ENCODE results near the gene HSP90AA1.

Gene HSP90AA1

GRCh38 chr14:102125546-102125945 is 38.7 kb upstream of the HSP90AA1 start:
- Histone ChIP-seq H3K4me3 (ENCODE audit: low read depth, low read length) (no peak overlapping the region), H3K36me3 (ENCODE audit: control insufficient read depth, insufficient read depth, low read length) (no peaks in the 10 kb centered on the region), H3K9ac (no peak overlapping the region), H2AFZ (no peak overlapping the region), H3K27ac (no peak overlapping the region), H3K4me1 (no peaks in the 10 kb centered on the region), H3K79me2 (no peaks in the 10 kb centered on the region), H3K9me3 (ENCODE audit: control insufficient read depth, low read length) (no peaks in the 10 kb centered on the region), H3K4me2 (ENCODE audit: low read length) (no peak overlapping the region), H3K27me3 (ENCODE audit: control insufficient read depth, insufficient read depth, low read length) (no peaks in the 10 kb centered on the region)
- no peak for TF ChIP-seq CTCF (IDR thresholded peaks at IDR 0.05)

- H3K4me3 ChIP-seq (ENCODE audit: low read depth, low read length): no peak overlapping the region
- no peaks in the 10 kb centered on the region for H3K79me2 ChIP-seq
- no peaks in the 10 kb centered on the region for H3K4me1 ChIP-seq
- no peaks in the 10 kb centered on the region for H3K27me3 ChIP-seq (ENCODE audit: control insufficient read depth, insufficient read depth, low read length)
- H3K36me3 ChIP-seq (ENCODE audit: control insufficient read depth, insufficient read depth, low read length): no peaks in the 10 kb centered on the region
- no peak overlapping the region for H3K4me2 ChIP-seq (ENCODE audit: low read length)
- H3K9ac ChIP-seq: no peak overlapping the region
- H2AFZ ChIP-seq: no peak overlapping the region
- no peaks in the 10 kb centered on the region for H3K9me3 ChIP-seq (ENCODE audit: control insufficient read depth, low read length)
- TF ChIP-seq CTCF (IDR thresholded peaks at IDR 0.05): no peak
- no peak overlapping the region for H3K27ac ChIP-seq
Measured at GRCh38 chr14:102124419-102124818, 37.6 kb upstream of the HSP90AA1 start.

- Histone ChIP-seq H3K4me1 (no peaks in the 10 kb centered on the region), H3K36me3 (ENCODE audit: control insufficient read depth, insufficient read depth, low read length) (no peaks in the 10 kb centered on the region), H3K27me3 (ENCODE audit: control insufficient read depth, insufficient read depth, low read length) (no peaks in the 10 kb centered on the region), H3K9ac (no peak overlapping the region), H3K4me3 (ENCODE audit: low read depth, low read length) (no peak overlapping the region), H3K4me2 (ENCODE audit: low read length) (no peak overlapping the region), H2AFZ (no peak overlapping the region), H3K79me2 (no peaks in the 10 kb centered on the region), H3K27ac (no peak overlapping the region), H3K9me3 (ENCODE audit: control insufficient read depth, low read length) (no peaks in the 10 kb centered on the region)
- TF ChIP-seq CTCF (IDR thresholded peaks at IDR 0.05): no peak
Measured at GRCh38 chr14:102121567-102121966, 34.7 kb upstream of the HSP90AA1 start.

- H3K4me2 ChIP-seq (ENCODE audit: low read length): no peak overlapping the region
- no peaks in the 10 kb centered on the region for H3K36me3 ChIP-seq (ENCODE audit: control insufficient read depth, insufficient read depth, low read length)
- H3K4me3 ChIP-seq (ENCODE audit: low read depth, low read length): no peak overlapping the region
- no peaks in the 10 kb centered on the region for H3K4me1 ChIP-seq
- no peak overlapping the region for H3K27ac ChIP-seq
- H2AFZ ChIP-seq: no peak overlapping the region
- no peaks in the 10 kb centered on the region for H3K79me2 ChIP-seq
- no peaks in the 10 kb centered on the region for H3K27me3 ChIP-seq (ENCODE audit: control insufficient read depth, insufficient read depth, low read length)
- H3K9me3 ChIP-seq (ENCODE audit: control insufficient read depth, low read length): no peaks in the 10 kb centered on the region
- no peak overlapping the region for H3K9ac ChIP-seq
- TF ChIP-seq CTCF (IDR thresholded peaks at IDR 0.05): no peak
Measured at GRCh38 chr14:102120888-102121287, 34.0 kb upstream of the HSP90AA1 start.

- no peak overlapping the region for H3K9ac ChIP-seq
- no peak overlapping the region for H2AFZ ChIP-seq
- H3K4me3 ChIP-seq (ENCODE audit: low read depth, low read length): no peak overlapping the region
- no peak for TF ChIP-seq CTCF (IDR thresholded peaks at IDR 0.05)
- H3K4me2 ChIP-seq (ENCODE audit: low read length): no peak overlapping the region
- no peaks in the 10 kb centered on the region for H3K27me3 ChIP-seq (ENCODE audit: control insufficient read depth, insufficient read depth, low read length)
- no peaks in the 10 kb centered on the region for H3K9me3 ChIP-seq (ENCODE audit: control insufficient read depth, low read length)
- no peaks in the 10 kb centered on the region for H3K36me3 ChIP-seq (ENCODE audit: control insufficient read depth, insufficient read depth, low read length)
- no peaks in the 10 kb centered on the region for H3K4me1 ChIP-seq
- H3K79me2 ChIP-seq: no peaks in the 10 kb centered on the region
- H3K27ac ChIP-seq: no peak overlapping the region
Measured at GRCh38 chr14:102117852-102118251, 31.0 kb upstream of the HSP90AA1 start.
